HG03520 (cell line): ENCODE results near the gene RIMKLB.
"Not testable (repeated sequence)": the region's sequence is repeated elsewhere in the genome, so short reads cannot be mapped to it uniquely, and the experiment has no call there.

ENCODE experiments used
- ATAC-seq: cut with Tn5 transposase; IDR thresholded peaks from one replicate; pipeline ENCODE4 v1.9.1; 2021; ENCODE audit warnings: mild to moderate bottlenecking, moderate library complexity; ENCODE audit not compliant: unreplicated experiment

Gene RIMKLB

DNA sequence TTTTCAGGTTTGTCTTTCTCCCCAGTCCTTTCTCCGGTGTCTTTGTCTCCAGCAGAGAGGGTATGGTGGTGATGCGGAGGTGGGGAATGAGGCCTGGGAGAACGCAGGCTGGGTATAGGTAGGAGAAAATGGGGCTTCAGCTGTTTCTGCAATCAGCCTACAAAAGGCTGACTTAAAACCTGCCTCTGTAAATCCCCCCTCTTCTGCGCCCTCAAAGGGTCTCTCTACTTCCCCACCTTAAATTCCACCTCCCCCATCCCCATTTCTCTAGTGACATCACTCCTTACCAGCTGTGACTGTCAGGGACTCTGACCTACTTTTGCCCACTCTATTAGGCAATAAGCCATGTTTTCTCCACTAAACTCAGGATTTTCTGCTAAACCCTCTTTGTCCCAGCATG is 8.1 kb upstream of the RIMKLB start:
- no peak for ATAC-seq

DNA sequence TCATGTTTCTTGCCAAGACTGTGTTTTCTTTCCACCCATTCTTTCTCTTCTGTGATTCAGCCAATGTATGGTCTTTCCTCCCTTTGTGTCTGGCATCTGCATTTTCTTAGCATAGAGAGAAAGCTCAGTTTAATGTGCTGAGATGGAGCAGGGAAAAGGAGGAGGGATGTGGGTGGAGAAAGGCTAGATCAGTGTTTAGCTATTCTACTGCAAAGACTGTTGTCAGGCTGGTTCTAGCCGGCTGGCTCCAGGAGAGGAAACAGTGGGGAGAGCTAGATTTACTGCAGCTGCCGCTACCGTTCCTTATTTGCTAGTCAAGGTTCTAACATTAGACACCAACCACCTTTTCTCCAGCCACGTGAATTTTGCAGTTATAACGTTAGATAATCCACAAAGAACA is 5.2 kb upstream of the RIMKLB start:
- no peak for ATAC-seq

DNA sequence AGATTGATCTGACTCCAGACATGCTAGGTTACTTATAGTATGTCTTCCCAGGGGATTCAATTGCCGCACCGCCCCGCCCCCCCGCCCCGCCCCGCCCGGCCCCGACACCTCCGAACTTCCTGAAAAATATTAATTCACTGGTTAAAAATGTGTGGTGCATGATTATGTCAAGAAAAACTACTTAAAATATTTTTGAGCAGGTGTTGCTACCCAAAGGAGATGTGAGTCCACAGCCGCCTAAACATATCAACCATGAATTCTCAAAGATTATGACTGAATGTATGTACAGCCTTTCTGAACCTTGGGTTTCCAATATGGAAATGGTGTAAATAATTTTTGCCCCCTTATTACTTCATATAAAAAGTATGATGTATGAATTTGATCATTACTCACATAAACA is 2.7 kb upstream of the RIMKLB start:
- no peak for ATAC-seq

DNA sequence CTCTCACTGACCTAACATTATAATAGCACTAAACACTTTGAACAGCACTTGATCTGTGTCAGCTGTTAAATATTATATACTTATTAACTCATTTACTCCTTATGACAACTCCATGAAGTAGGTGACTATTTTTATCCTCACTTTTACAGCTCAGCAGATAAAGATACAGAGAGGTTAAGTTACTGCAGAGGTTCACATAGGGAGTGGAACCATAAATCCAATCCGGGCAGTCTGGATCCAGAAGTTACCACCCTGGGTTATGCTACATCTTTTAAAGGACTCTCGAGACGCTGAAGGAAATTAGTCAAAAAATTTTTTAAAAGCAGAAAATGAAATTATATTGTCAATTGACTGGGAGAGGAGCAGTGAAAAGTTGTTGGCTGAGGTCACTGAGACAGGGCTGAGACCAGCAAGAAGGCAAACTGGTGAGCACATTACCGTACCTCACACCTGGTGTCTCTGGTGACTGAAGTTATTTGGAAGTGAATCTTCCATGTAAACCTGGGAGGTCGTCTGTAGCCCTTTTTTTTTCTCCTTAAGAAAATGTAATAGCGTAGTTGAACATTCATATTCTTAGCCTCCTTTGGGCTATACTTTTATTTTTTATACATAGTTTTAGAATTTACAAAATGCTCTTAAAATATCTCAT is 1.2 kb upstream of the RIMKLB start:
- no peak for ATAC-seq

DNA sequence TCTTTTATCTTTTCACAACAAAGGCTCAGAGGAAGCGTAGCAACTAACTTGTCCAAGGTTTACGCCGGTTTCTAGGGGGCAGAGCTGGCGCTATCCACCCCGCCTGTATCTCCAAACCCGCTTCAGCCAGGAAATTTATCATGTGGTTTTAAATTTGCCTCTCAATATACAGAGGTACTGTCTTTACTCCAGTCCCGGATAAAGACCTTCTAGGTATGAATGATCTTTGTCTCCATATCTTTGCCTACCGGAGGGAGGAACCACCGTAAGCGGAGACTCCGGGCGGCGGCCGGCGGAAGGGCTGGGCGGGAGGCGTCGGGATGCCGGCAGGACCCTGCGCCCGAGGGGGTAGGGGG is 693 bp upstream of the RIMKLB start:
- peak; percentile 14 for ATAC-seq

DNA sequence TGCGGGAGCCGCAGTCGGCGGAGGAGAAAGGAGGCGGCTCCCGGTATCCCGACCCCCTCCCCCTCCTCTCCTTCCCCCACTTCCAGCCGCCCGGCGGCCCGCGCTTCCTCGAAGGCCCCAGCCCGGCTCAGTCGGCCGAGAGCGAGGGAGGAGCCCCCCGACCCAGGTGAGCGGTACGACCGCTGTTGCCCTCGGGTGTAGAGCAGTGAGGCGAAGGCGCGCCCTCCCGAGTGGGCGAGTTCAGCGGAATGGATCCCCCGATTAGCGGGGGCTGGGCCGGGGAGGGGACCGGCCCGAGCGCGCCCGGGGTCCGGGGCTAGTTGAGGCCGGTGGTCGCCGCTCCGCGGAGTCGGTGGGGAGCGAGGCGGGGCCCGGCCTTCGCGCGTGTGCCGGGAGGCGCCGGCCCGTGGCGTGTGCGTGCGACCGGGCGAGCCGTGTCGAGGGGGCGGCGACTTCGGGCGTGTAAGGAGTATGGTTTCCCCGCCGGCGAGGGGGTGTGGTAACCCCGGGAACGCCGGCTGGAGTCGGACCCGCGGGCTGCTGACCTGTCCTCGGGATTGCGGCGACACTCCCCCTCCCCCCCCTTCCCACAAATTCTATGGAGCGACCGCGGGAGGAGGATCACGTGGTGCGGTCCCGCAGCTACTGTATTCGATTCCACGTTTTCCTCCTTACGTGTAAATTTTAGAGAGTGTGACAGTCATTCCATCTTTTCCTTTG is 501 bp downstream of the RIMKLB start:
- peak; percentile 40 for ATAC-seq

DNA sequence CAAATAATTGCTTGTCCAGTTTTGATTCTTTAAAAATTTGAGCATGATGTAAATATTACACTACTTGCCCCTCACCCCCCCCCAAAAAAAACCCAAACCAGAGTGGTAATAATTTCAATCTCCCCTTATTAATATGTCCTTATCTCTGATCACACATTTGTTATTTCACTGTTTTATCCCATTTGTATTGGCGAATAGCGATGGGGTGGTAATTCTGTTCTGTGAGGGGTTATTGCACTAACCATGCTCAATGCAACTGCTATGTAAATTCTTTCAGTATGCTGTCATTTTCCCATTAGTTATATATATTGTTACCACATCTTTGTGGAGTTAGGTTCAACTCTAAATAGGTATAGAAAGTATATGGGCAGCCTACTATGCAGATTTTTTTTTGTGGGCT is 1.1 kb downstream of the RIMKLB start:
- no peak for ATAC-seq

DNA sequence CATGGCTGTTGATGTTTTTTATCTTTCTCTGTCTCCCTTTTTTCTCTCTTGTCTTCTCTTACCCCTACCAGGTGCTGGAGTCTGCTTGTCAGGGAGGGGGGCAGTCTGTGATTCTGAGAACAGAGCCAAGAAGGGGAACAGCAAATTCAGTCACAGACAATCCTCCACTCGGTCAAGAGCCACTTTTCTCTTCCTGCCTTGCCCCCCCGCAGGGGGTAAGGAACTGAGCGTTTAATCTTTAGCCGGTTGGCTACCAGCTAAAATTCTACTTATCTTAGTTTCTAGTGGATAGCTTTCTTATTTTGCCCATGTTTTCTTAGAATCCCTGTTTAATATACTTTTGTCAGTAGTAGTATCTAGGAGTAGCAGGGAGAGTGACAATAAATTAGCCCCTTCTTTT is 1.9 kb downstream of the RIMKLB start:
- ATAC-seq, result no peak

DNA sequence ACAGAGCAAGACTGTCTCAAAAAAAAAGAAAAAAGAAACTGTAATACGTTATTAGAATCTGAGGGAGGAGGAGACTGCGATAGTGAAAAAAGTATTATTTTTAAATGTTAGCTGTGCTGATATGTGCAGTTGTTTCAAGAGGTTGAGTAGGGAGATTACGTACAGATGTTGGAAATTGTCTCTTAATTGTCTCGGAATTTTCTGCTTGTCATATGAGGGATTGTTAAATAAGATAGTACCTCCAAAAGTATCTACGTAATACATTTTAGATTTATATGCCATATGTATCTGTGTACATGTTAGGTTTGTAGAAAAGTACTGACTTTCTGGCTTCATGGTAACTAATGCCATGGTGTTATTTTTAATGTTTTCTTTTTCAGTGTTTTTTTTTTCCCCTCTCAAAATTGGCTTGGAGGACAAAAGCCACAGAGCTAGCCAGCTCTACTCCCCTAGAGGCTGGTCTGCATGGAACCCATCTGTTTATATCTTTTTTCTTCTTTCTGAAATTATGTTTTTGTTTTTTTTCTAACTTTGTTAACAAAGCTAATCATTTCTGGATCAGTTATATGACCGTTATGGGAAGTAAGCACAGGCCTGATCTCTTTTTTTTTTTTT is 3.4 kb downstream of the RIMKLB start:
- ATAC-seq, result no peak

DNA sequence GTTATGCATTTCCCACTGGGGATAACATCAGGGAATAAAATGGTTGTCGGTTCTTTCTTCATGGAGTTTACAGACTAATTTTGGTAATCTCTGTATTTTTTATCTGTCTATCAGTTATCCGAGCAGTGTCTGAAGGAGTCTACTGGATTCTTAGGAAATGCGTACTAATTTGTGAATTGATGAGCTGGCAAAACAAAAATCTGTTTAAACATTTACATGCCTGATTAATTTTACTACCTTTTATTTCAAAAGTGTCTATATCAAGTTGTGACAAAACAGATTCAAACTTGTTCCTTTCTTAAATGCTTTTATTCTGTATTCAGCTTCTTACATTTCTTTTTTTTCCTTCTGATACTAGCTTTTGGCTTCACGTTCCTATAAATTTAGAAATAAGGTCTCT is 4.4 kb downstream of the RIMKLB start:
- ATAC-seq, result no peak

DNA sequence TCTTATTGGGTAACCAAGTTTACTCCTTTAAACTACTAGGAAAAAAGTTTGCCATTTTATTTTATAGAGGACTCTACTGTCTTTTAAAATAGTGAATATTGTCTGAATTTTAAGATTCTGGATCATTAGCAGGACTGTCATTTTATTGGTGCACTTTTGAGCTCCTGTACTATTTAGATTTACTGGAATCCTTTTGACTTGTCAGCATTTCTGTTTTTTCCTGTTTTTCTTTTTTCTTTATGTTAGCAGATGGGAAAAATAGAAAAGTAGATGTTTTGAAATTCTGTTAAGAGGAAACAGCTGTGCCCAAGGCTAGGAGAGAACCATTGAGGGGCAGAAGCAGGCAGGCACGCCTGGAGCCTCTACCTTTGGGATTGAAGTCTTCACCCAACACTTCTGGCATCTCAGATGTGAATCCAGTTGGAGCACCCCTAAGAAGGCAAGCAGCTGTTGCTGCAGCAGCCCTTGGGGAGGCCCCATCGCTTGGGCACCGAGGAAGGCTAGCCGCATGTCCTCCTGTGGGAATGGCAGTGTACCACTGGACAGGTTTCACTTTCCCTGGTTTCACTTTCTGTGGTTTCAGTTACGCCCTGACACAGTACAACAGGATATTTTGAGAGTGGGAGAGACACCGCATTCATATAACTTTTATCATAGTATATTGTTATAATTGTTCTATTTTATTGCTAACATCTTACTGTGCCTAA is 11.5 kb downstream of the RIMKLB start:
- ATAC-seq, result no peak

DNA sequence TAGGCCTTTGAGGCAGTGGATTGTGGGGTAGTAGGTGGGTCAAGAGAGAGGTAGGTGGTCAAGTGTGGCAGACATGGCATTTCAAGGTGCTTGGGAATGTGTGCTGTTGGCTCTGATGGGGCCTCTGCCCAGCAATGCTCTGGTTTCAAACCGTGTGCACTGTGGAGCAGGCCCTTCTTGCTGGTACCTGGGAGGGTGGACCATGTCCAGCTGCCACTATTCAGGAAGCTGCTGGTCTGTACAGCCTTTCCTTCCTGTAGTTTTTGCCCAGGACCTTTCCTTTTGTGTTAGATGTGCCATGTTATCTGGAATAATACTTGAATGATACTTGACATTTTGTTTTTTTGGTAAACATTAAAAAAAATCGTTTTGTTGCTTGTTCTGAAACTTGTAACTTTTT is 14.8 kb downstream of the RIMKLB start:
- no peak for ATAC-seq

DNA sequence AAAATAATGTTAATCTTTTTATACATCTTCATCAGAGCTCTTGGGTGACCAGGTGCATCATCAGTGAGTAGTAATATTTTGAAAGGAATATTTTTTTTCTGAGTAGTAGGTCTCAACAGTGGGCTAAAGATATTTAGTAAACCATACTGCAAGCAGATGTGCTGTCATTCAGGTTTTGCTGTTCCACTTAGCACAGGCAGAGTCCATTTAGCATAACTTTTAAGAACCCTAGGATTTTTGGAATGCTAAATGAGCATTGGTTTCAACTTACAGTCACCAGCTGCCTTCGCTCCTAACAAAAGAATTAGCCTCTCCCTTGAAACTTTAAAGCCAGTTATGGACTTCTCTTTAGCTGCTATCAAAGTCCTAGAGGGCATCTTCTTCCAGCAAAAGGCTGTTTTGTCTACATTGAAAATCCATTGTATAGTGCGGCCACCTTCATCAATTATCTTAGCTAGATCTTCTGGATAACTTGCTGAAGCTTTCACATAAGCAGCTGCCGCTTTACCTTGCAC is 24.6 kb downstream of the RIMKLB start:
- no peak for ATAC-seq

DNA sequence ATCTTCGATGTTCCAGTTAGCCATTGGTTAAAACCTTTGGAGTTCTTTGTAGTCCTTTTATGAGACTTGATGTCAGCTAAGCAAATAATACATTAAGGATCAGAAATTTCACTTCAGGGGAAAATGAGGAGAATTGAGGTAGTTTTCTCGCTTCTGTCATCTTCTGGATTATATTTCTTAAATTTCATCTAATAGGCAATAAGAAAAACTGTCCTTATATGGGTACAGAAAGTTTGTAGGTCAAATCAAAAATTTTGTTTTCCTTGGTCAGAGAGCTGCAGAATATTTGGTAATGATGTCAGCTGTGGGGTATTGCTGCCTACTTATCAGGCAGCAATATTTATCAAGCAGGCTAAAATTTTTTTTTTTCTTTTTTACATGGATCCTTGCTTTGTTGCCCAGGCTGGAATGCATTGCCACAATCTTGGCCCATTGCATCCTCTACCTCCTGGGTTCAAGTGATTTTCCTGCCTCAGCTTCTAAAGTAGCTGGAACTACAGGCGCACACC is 37.1 kb downstream of the RIMKLB start:
- ATAC-seq, result no peak

DNA sequence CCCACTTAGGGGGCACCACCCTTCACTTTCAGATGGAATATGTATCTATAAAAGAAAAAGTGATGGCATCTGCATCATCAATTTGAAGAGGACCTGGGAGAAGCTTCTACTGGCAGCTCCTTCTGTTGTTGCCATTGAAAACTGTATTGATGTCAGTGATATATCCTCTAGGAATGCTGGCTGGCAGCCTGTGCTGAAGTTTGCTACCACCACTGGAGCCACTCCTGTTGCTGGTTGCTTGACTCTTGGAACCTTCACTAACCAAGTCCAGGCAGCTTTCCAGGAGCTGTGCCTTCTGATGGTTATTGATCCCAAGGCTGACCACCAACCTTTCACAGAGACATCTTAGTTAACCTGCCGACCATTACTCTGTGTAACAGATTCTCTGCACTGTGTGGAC is 44.7 kb downstream of the RIMKLB start:
- ATAC-seq, result no peak

DNA sequence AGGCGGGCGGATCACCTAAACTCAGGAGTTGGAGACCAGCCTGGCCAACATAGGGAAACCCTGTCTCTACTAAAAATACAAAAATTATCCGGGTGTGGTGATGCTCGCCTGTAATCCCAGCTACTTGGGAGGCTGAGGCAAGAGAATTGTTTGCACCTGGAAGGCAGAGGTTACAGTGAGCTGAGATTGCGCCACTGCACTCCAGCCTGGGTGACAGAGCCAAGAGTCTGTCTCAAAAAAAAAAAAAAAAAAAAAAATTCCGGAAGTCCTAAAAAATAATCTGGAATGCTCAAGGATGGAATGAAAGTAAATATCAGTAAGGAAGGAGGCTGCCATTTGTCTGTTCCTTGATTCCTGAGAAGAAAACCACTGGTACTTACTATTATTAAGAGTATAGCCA is 45.3 kb downstream of the RIMKLB start:
- not testable (repeated sequence) for ATAC-seq

DNA sequence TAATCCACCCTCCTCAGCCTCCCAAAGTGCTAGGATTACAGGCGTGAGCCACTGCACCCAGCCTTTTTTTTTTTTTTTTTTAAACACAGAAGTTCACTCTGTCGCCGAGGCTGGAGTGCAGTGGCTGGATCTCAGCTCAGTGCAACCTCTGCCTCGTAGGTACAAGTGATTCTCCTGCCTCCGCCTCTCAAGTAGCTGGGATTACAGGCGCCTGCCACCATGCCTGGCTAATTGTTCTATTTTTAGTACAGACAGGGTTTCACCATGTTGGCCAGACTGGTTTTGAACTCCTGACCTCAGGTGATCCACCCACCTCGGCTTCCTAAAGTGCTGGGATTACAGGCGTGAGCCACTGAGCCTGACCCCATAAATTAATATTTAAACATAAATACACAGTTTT is 47.8 kb downstream of the RIMKLB start:
- ATAC-seq, result not testable (repeated sequence)

DNA sequence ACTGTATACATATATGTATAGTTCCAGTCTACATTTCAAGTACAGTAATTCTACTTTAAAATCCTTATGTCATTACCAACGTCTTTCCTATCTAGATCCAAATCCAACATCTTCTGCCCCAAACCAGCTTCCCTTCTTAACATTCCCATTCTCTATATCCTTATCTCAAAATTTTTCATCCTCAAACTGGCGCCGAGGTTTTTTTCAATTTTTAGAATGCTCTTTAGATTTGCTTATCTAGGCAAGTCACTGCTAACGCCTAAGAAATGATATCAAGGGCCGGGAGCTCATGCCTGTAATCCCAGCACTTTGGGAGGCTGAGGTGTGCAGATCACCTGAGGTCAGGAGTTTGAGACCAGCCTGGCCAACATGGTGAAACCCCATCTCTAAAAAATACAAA is 48.3 kb downstream of the RIMKLB start:
- ATAC-seq, result no peak

DNA sequence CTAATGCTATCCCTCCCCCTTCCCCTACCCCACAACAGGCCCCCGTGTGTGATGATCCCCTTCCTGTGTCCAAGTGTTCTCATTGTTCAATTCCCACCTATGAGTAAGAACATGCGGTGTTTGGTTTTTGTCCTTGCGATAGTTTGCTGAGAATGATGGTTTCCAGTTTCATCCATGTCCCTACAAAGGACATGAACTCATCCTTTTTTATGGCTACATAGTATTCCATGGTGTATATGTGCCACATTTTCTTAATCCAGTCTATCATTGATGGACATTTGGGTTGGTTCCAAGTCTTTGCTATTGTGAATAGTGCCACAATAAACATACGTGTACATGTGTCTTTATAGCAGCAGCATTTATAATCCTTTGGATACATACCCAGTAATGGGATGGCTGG is 62.3 kb downstream of the RIMKLB start:
- not testable (repeated sequence) for ATAC-seq

DNA sequence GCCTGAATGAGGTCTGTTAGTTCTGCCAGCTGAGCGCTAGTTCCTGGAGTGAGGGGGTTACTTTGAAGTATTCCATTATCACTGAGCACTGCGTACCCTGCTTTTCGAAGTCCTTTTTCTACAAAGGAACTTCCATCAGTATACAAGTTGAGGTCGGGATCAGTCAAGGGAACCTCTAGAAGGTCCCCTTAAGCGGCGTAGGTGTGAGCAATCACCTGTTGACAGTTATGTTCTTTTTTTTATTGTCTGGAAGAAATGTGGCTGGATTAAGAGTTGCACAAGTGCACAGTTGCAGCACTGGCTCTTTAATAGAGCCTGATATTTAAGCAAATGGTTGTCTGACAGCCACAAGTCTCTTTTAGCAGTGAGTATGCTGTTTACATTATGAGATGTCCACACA is 64.9 kb downstream of the RIMKLB start:
- not testable (repeated sequence) for ATAC-seq

DNA sequence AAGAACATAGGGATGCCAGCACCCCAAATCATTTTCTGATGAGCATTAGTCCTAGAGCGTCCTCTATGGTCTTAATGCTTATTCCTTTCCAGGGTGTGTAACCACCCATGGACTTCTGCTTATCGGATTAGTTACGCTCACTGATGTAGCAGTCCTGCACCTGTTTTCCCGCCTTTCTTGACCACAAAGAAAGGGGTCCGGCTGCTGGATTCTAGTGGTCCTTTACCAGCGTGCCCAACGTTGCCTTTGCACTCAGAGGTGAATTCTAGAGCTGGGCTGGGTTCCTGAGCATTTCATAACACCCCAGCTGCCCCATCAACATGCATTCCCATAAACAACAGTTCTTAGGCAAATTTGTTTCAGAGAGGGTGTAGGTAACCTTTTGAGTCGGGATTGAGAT is 68.3 kb downstream of the RIMKLB start:
- ATAC-seq, result not testable (repeated sequence)
